B cell (primary cell): ENCODE results near the gene SEPTIN7.

Experiments used
- EZH2 ChIP-seq: IDR thresholded peaks from 2 replicates; pipeline ENCODE4 v1.6.1; 2012; ENCODE audit warnings: borderline replicate concordance, low read depth, mild to moderate bottlenecking, moderate library complexity, low read length; ENCODE audit not compliant: insufficient read depth, poor library complexity, severe bottlenecking
- TF ChIP-seq, protein P1 (sequence below): fragments of 200-600 bp; IDR thresholded peaks from one replicate; pipeline ENCODE4 v1.8.0; 2022; ENCODE audit warnings: antibody characterized with exemption, mild to moderate bottlenecking

DNA sequence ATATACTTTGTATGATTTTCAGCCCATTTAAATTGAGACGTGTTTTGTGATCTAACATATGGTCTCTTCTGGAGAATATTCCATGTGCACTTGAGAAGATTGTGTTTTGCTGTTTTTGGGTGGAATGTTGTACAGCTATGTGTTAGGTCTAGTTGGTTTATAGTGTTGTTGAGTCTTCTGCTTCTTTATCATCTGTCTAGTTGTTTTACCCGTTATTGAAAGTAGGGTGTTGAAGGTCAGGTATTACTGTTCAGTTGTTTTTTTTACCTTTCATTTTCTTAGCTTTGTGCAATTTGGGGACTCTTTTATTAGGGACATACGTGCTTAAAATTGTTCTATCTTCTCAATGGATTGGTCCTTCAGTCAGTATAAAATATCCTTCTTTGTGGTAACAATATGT, 18.5 kb downstream of the SEPTIN7 start:
- TF ChIP-seq, protein P1, sequence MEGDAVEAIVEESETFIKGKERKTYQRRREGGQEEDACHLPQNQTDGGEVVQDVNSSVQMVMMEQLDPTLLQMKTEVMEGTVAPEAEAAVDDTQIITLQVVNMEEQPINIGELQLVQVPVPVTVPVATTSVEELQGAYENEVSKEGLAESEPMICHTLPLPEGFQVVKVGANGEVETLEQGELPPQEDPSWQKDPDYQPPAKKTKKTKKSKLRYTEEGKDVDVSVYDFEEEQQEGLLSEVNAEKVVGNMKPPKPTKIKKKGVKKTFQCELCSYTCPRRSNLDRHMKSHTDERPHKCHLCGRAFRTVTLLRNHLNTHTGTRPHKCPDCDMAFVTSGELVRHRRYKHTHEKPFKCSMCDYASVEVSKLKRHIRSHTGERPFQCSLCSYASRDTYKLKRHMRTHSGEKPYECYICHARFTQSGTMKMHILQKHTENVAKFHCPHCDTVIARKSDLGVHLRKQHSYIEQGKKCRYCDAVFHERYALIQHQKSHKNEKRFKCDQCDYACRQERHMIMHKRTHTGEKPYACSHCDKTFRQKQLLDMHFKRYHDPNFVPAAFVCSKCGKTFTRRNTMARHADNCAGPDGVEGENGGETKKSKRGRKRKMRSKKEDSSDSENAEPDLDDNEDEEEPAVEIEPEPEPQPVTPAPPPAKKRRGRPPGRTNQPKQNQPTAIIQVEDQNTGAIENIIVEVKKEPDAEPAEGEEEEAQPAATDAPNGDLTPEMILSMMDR, result no peak
- no peak for TF ChIP-seq EZH2
